ENCODE measurements around the gene LAMA2.

DNA sequence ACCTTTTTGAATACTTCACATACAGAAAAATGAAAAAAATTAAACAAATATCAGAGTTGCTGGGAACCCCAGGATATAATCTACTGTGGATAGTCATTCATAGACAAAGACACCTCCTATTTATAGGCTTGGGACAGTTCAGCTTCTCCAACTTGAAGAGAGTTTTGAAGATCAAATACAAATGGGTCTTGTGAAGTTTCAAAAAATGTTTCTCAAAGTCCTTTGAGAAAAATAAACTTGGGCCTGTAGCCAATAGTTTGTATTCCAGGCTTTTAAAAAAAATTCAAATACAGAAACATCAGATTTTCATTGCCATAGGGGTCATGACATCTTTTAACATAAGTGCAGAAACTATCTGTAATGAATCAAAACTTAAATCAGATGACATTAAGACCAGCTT is 334.8 kb downstream of the LAMA2 start:
- TF ChIP-seq POLR2AphosphoS5 (IDR thresholded peaks at IDR 0.05) (no peak), CTCF (IDR thresholded peaks at IDR 0.05) (no peak), POLR2A (IDR thresholded peaks at IDR 0.05) (no peak), EP300 (IDR thresholded peaks at IDR 0.05) (no peak)

Measured in stomach (tissue), 4 donors.